HepG2 (cell line): ENCODE measurements around the gene ADD2.

Experiments
- CSRNP1 ChIP-seq: sonication (generic); formaldehyde crosslinking; IDR thresholded peaks from 2 replicates; pipeline ENCODE4 v1.8.1; 2023; ENCODE audit warnings: mild to moderate bottlenecking, missing genetic modification reagents
- CTCF ChIP-seq: sonication (generic); formaldehyde crosslinking; IDR thresholded peaks from 2 replicates; pipeline ENCODE4 v1.5.0; 2020; ENCODE audit warnings: mild to moderate bottlenecking, missing genetic modification reagents, moderate library complexity
- GLI4 ChIP-seq: sonication (generic); formaldehyde crosslinking; IDR thresholded peaks from 2 replicates; pipeline ENCODE4 v1.5.1; 2020; ENCODE audit warnings: missing genetic modification reagents, mild to moderate bottlenecking, moderate library complexity, borderline replicate concordance
- SP2 ChIP-seq: sonication (generic); formaldehyde crosslinking; IDR thresholded peaks from 2 replicates; pipeline ENCODE4 v1.5.1; 2020; ENCODE audit warnings: mild to moderate bottlenecking, missing genetic modification reagents
- TAF1 ChIP-seq: sonication (generic); formaldehyde crosslinking; IDR thresholded peaks from 2 replicates; pipeline ENCODE4 v1.4.0; 2020; ENCODE audit warnings: missing genetic modification reagents
- USF2 ChIP-seq, 2 experiments: sonication (generic) in 1 of 2; formaldehyde crosslinking in 1 of 2; IDR thresholded peaks; 2 replicates each; pipeline versions ENCODE4 v1.5.1 to v1.6.1; 2011 to 2020; ENCODE audit warnings: borderline replicate concordance in 1 of 2, low read depth in 1 of 2, low read length in 1 of 2, mild to moderate bottlenecking in 1 of 2, missing genetic modification reagents in 1 of 2, moderate library complexity in 1 of 2
- TF ChIP-seq, protein P1 (sequence below): sonication (generic); formaldehyde crosslinking; IDR thresholded peaks from 2 replicates; pipeline ENCODE4 v1.8.0; 2023; ENCODE audit warnings: mild to moderate bottlenecking, missing genetic modification reagents

GRCh38 chr2:70751881-70752280 lies 16.1 kb downstream of the ADD2 start:
- TF ChIP-seq TAF1 (CRISPR knock-in tag) (no peak), CSRNP1 (CRISPR knock-in tag) (no peak), USF2 (IDR thresholded peaks at IDR 0.05; ENCODE audit: low read depth, low read length) (no peak), USF2 (CRISPR knock-in tag; IDR thresholded peaks at IDR 0.05; ENCODE audit: borderline replicate concordance) (no peak), GLI4 (CRISPR knock-in tag) (no peak), CTCF (CRISPR knock-in tag) (no peak), SP2 (no peak)
- TF ChIP-seq, protein P1, sequence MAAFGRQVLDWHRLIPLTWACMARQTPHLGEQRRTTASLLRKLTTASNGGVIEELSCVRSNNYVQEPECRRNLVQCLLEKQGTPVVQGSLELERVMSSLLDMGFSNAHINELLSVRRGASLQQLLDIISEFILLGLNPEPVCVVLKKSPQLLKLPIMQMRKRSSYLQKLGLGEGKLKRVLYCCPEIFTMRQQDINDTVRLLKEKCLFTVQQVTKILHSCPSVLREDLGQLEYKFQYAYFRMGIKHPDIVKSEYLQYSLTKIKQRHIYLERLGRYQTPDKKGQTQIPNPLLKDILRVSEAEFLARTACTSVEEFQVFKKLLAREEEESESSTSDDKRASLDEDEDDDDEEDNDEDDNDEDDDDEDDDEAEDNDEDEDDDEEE: no peak
